EH (cell line): ENCODE data around the gene MLXIPL.
"Not testable (repeated sequence)": the region's sequence is repeated elsewhere in the genome, so short reads cannot be mapped to it uniquely, and the experiment has no call there.

Source experiments
- DNase-seq: peaks from one replicate; pipeline ENCODE4 v3.0.0-alpha.2; 2015; ENCODE audit warnings: low read depth

MLXIPL gene

DNA sequence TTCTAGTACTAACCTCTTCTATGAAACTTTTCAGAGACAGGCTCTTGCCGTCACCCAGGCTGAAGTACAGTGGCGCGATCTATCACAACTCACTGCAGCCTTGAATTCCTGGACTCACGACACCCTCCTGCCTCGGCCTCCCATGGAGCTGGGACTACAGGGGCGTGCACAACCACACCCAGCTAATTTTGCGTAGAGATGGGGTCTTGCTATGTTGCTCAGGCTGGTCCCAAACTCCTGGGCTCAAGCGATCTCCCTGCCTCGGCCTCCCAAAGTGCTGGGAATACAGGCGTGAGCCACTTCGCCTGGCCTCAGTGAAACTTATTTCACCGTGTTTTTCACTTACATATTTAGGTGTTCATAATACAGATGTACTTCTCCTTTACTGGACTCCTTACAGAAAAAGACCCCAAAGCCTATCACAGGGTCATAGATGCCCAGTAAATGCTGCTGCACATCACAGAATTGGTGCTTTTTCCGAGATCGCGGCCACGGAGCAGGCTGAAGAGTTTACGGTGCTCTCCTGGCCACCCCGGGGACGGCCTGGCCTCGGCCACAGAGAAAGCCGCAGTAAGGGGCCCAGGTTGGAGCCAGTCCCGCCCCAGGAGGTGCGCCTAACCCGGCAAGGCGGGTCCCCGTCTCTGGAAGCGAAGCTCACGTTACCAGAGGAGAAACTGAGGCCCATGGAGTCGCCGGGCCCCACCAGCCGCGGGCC is 46.5 kb downstream of the MLXIPL start:
- peak; percentile 49 for DNase-seq

DNA sequence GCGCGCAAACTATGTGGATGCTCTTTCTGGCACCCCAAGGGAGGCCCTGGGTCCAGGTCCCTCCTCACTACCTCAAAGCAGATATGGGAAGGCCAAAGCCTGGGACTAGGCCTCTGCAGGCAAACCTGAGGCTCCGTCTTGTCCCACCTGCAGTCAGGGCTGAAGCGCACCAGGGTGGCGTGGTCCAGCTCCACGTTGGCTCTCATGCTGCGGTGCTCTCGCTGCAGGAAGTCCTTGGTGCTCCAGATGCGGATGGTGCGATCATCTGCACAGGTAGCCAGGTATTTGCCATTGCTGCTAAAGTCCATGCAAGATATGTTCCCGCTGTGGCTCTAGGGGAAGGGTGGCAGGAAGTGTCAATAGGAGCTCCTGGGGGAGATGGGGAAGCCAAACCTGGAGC is 50.5 kb downstream of the MLXIPL start:
- no peak for DNase-seq

DNA sequence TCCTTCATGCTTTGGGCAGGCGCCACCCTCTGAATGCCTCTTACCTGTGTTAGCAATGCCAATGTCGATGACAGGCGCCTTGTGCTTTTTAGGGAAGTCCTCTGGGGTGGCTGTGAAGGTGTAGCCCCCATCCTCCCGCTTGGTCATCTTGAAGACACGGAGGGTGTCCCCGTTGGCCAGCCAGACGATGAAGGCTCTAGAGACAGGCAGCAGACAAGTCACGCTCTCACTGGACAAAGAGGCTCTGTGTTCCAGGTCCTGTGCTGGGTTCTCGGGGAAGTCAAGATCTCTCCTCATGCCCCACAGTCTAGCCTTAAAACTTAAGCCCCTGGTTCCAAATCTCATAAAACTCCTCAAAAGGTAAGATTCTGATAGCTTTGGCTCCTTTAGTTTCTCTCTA is 51.0 kb downstream of the MLXIPL start:
- no peak for DNase-seq

- no peak for DNase-seq
Observed at GRCh38 chr7:73572767-73573186, 51.5 kb downstream of the MLXIPL start.

DNA sequence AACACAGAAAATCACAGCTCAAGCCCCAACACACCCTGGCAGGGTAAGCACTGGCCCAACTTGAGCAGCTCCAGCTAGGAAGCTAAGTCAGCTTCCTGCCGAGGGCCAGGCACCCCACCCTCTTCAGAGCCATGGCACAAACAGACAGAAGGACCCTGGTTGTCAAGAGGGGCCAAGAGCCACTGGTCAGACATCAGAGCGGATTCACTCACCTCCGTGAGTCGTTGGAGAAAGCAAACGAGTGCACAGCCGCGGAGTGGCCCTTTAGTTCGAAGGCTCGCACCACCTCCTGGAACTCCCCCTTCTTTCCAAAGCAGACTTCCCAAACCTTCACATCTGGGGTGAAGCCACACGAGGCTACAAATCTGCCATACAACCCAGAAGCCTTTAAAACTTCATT is 53.3 kb downstream of the MLXIPL start:
- no peak for DNase-seq

- no peak for DNase-seq
Observed at GRCh38 chr7:73570521-73570920, 53.8 kb downstream of the MLXIPL start.

DNA sequence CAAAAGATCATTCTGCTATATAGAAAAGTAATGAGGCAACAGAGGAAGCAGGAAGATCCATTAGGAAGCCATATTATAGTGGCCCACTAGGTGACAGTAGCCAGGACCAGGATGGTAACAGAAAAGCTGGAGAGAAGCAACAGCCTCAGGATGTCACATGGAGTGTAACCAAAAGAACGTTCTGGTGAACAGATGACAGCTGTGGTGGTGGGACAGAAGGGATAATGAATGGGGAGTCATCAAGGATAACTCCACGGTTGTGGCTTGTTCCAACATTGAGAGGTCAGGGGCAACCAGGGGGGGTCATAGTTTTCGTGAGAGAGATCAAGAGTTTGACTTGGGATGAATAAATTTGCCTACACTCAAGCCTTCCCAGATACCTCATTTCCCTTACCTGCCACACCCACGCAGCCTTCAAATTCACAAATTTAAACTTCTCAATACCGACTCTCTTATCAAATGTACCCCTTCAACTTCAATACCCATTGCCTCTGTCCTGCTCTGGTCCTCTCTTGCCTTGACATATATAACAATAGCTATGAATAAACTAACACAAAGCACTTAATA is 55.2 kb downstream of the MLXIPL start:
- no peak for DNase-seq

GRCh38 chr7:73567846-73568685 is 56.3 kb downstream of the MLXIPL start:
- no peak for DNase-seq

DNA sequence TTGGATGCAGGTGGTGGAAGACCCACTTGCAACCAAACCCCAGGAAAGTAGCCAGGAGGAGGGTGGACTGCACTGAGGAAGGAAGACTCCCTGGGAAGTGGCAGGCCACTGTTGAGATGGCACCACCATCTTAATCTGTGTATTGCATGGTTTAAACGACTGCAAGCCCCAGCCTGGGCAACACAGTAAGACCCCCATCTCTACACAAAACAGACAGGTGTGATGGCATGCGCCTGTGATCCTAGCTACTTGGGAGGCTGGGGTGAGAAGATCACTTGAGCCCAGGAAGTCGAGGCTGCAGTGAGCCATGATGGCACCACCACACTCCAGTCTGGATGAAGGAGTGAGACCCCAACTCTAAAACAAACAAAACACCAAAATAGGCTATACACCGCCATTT is 57.2 kb downstream of the MLXIPL start:
- DNase-seq, result no peak

GRCh38 chr7:73566431-73566830 is 57.9 kb downstream of the MLXIPL start:
- DNase-seq, result not testable (repeated sequence)

DNA sequence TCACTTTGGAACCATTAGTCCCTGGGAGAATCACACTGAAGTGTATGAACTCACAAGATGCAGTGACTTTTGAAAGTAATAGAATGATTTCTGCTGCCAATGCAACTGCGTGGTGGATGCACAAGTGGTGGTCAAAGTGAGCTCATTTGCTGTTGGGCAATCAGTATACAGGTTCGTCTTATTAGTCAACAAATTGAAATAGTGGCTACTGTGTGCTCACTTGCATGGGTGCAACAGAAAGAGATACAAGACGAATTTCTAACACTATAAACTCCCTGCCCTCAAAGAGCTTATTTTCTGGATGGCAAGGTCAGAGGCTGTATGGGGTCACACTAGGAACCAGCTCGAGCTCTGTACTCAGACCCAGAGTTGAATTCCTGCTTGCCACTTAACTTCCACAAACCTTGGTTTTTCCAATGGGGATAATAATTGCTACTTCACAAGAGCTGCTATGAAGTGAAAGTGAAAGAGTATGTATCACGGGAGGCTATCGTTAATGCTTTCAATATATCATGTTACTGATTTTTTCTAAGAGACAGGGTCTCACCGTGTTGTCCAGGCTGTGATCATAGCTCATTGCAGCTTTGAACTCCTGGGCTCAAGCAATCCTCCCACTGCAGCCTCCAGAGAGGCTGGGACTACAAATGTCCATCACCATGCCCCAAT is 58.5 kb downstream of the MLXIPL start:
- no peak for DNase-seq

DNA sequence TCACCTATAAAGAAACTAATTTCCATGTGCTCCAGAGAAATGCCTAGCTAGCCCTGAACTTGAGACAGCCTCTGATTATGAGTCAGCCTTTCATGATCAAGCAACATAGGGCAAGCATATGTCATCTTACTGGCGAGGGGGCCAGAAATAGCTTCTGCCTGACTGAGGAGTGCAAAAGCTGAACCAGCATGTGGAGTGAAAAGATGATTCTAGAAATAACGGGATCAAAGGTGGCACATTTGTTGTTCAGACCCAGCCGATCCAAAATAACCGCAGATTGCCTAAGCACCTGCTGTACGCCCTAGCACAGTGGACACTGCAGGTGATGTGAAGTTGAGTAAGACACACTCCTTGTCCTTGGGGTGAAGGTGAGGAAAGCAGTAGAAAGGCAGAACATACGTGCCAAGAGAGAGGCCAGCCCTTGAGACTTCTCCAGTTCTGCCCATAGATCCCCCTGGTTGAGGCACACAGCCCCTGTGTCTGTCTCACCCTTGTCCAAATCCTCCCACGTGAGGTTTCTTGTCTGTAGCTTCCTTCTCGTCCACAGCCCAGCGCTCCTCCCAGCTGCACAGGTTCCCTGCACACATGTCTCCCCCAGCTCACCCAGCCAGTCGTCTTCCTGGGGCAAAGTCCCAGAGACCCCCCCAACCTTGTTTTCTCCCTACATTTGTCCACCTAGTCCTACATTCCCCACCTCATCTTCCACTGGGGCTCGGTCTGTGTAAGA is 64.0 kb downstream of the MLXIPL start:
- peak; percentile 88 for DNase-seq

DNA sequence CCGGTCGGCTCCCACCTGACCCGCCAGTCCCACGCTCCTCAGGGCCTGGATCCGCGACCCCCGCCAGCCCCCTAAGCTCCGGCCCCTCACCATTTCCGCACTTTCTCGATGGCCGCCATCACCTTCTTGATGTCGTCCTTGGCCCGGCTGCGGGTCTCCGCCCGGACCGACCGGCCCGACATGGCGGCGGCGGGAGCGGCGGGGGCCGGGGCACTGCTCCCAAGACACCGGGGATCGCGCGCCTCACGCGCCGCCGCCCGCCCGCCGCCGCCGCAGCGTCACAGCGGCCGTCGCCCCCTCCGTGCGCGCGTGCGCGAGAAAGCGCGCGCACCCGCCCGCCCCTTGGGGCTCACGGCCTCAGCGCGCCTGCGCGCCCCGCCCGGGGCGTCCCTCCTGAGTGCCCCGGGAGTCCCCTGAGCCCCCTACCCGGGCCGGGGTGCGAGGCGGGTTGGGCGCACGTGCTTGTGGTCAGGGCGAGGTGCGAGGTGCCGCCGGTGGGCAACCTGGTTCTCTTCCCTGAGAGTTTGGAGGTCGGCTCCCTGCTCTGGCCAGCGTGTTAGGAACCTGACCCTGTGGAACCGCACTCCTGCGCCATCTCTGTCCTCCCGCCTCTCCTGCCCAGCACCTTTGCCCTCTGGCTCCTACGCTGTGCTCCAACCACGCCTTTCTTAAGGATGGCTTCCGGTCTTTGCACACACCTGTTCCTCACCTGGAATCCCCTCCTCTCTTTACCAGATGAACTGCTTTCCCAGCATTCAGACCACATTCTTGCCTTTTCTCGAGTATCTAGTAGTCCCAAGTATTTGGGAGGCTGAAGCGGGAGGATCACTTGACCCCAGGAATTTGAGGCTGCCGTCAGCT is 66.7 kb downstream of the MLXIPL start, which contains the start of gene BCL7B:
BCL7B (minus strand) TSS at position 294 of the 861 bp plus-strand sequence; CDS start at position 182, 112 bp downstream.
- peak; percentile 68 for DNase-seq

DNA sequence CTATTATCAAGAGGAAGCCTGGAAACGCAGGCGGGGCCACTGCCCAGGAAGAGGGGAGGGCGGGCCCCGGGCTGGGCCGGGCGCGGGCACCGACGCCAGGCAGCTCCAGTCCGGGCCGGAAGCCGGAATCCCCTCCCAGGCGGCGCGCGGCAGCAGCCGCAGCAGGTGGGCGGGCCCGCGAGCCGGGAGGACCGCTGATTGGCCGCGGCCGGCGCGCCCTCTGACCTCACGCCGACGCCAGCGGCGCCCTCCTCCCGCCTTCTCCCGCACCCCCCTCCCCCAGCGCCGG is 67.3 kb downstream of the MLXIPL start:
- peak; percentile 95 for DNase-seq

DNA sequence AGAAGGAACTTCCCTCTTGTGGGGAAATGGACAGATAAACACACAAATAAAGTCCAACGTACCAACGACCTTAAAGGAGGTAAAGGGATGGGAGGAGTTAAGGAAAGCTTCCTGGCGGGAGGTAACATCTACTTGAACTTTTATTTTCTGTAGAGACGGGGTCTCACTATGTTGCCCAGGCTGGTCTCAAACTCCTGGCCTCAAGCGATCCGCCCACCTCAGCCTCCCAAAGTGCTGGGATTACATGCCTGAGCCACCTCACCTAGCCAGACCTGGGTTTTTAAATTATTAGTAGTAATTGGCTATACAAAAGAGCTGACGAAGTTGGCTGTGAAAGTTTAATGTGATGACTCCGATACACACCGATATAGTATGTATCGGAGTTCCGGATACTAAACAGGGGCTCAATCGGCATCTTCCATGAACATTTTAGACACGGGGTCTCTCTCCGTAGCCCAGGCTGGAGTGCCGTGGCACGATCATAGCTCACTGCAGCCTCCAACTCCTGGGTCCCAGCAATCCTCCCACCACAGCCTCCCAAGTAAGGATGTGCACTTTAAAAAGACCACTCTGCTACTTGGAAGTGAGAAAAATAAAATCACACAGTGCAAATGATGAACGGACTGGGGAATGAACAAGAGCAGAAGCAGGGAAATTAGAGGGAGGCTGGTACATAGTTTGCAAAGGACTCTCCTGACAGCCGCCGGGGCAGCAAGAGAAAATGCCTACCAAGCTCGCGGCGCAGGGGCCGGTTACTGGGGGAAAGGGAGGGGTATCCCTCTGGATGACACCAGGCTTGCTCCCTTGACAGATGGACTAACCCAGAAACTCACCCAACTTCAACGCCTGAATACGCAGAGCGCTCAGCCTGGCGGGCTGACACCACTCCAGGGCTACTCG is 67.9 kb downstream of the MLXIPL start:
- DNase-seq, result no peak

- peak; percentile 46 for DNase-seq
Observed at GRCh38 chr7:73555411-73555982, 68.8 kb downstream of the MLXIPL start.

DNA sequence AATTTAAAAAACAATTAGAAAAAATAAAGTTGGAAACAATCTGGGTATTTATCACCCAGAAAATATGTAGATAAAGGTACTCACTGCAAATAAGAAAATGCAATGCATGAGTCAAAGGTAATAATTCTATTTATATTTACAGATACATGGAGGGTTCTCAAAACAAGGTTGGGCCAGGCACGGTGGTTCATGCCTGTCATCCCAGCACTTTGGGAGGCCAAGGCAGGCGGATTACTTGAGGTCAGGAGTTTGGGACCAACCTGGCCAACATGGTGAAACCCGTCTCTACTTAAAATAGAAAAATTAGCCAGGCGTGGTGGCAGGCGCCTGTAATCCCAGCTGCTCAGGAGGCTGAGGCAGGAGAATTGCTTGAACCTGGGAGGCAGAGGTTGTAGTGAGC is 74.2 kb downstream of the MLXIPL start:
- not testable (repeated sequence) for DNase-seq

- no peak for DNase-seq
Observed at GRCh38 chr7:73549176-73549575, 75.1 kb downstream of the MLXIPL start.

DNA sequence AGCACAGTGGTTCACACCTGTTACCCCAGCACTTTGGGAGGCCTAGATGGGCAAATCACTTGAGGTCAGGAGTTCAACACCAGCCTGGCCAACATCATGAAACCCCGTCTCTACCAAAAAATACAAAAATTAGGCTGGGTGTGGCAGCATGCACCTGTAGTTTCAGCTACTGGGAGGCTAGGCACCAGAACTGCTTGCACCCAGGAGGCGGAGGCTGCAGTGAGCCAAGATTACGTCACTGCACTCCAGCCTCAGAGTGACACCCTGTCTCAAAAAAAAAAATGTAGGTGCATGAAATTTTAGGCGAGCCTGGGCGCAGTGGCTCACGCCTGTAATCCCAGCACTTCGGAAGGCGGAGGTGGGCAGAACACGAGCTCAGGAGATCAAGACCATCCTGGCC is 76.5 kb downstream of the MLXIPL start:
- no peak for DNase-seq

GRCh38 chr7:73544678-73545077 is 79.6 kb downstream of the MLXIPL start:
- DNase-seq, result no peak
